Measurements from ENCODE around the gene PTRH1. TPM values are rescaled to one million over a fixed set of nuclear protein-coding genes. Genes with fewer than 3 reads are reported as not detected.

Gene PTRH1
- total RNA-seq, 1 experiment from 2014 or later = 8.7 TPM

DNA sequence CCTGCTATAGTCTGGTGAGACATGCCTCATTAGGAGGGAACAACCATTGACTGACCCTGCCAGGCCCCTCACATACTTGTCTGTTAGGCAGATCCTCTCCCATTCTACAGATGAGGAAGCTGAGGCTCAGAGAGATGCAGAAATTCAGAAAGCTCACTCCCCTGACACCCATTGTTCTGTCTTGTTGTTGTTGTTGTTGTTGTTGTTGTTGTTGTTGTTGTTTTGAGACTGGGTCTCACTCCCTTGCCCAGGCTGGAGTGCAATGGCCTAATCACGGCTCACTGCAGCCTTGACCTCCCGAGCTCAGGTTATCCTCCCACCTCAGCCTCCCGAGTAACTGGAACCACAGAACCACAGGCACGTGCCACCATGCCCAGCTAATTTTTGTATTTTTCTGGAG, 21.8 kb downstream of the PTRH1 start:
- BruUV-seq (replicated peaks) = no TSS peak
- Mint-ChIP-seq H3K9me3 (ENCODE audit: unreplicated experiment) (no peaks in the 10 kb centered on the region), H3K4me1 (ENCODE audit: low read depth, unreplicated experiment) (no peaks in the 10 kb centered on the region), H3K36me3 (ENCODE audit: insufficient read depth, unreplicated experiment) (no peaks in the 10 kb centered on the region), H3K4me3 (ENCODE audit: unreplicated experiment) (no peak overlapping the region), H3K27me3 (ENCODE audit: insufficient read depth, unreplicated experiment) (no peaks in the 10 kb centered on the region), H3K27ac (ENCODE audit: unreplicated experiment) (no peak overlapping the region)
- Histone ChIP-seq H3K4me3 (ENCODE audit: low read depth, low read length) (no peak overlapping the region), H3K4me1 (no peaks in the 10 kb centered on the region), H3K27me3 (replicated peaks; ENCODE audit: control insufficient read depth, insufficient read depth, low read length) (no peaks in the 10 kb centered on the region), H3K36me3 (ENCODE audit: control insufficient read depth, insufficient read depth, low read length) (no peaks in the 10 kb centered on the region), H3K9me3 (no peaks in the 10 kb centered on the region)
- TF ChIP-seq, protein P1, sequence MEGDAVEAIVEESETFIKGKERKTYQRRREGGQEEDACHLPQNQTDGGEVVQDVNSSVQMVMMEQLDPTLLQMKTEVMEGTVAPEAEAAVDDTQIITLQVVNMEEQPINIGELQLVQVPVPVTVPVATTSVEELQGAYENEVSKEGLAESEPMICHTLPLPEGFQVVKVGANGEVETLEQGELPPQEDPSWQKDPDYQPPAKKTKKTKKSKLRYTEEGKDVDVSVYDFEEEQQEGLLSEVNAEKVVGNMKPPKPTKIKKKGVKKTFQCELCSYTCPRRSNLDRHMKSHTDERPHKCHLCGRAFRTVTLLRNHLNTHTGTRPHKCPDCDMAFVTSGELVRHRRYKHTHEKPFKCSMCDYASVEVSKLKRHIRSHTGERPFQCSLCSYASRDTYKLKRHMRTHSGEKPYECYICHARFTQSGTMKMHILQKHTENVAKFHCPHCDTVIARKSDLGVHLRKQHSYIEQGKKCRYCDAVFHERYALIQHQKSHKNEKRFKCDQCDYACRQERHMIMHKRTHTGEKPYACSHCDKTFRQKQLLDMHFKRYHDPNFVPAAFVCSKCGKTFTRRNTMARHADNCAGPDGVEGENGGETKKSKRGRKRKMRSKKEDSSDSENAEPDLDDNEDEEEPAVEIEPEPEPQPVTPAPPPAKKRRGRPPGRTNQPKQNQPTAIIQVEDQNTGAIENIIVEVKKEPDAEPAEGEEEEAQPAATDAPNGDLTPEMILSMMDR (IDR thresholded peaks at IDR 0.05; ENCODE audit: insufficient read depth in 1 of 2, low read depth in 1 of 2, low read length in 1 of 2, severe bottlenecking in 1 of 2, unreplicated experiment in 1 of 2) = no peak
- no peak for DNase-seq
- POLR2A ChIA-PET = no interaction called here
- intact Hi-C loops (cut with micrococcal nuclease; ENCODE audit: unreplicated experiment) = no loop called here
- CTCF ChIA-PET = no interaction called here

DNA sequence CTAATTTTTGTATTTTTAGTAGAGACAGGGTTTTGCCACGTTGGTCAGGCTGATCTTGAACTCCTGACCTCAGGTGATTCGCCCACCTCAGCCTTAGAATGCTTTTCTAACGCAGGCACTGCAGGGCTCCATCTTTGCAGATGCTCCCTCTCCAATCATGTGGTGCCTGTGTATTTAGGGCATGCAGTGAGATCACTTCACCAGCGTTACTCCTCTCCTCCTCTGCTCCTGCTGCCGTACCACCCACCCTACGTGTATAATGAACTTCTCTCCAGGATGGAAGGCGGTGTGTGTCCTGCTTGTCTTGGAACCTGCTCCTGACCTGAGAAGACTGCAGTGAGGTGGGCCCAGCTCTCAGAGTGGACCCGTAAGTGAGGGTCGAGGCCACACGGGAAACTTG, 22.3 kb downstream of the PTRH1 start:
- POLR2A ChIA-PET = no interaction called here

DNA sequence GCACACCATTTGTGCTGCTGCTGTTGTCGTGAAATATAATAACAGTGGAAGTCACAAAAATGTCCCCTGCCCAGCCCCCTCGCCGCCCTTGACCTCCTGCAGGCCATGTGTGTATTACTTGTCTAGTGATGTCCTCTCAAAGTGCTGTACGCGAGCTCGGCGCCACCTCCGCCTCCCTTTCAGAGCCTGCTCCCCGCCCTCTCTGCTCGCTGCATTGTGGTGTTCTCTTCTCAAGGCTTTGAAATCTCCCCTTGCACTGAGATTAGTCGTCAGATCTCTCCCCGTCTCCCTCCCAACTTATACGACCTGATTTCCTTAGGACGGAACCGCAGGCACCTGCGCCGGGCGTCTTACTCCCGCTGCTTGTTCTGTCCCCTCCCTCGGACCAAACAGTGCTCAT, 23.4 kb downstream of the PTRH1 start:
- Histone ChIP-seq H3K4me1 (no peaks in the 10 kb centered on the region; the same call in 1 of the 2 replicates), H3K36me3 (ENCODE audit: control insufficient read depth, insufficient read depth, low read length) (no peaks in the 10 kb centered on the region), H3K9me3 (no peaks in the 10 kb centered on the region), H3K4me3 (ENCODE audit: low read depth, low read length) (no peak overlapping the region), H3K27me3 (replicated peaks; ENCODE audit: control insufficient read depth, insufficient read depth, low read length) (no peaks in the 10 kb centered on the region)
- TF ChIP-seq, protein P1 (IDR thresholded peaks at IDR 0.05; ENCODE audit: insufficient read depth in 1 of 2, low read depth in 1 of 2, low read length in 1 of 2, severe bottlenecking in 1 of 2, unreplicated experiment in 1 of 2) = no peak
- Mint-ChIP-seq H3K4me3 (ENCODE audit: unreplicated experiment) (no peak overlapping the region), H3K36me3 (ENCODE audit: insufficient read depth, unreplicated experiment) (no peaks in the 10 kb centered on the region), H3K4me1 (ENCODE audit: low read depth, unreplicated experiment) (no peaks in the 10 kb centered on the region), H3K9me3 (ENCODE audit: unreplicated experiment) (no peaks in the 10 kb centered on the region), H3K27me3 (ENCODE audit: insufficient read depth, unreplicated experiment) (no peaks in the 10 kb centered on the region), H3K27ac (ENCODE audit: unreplicated experiment) (no peak overlapping the region)
- ChIA-PET CTCF (interaction anchor here (2.0 kb wide), 1 partner anchor 43 kb away, joined by 7 read pairs; the partner anchor contains the start of gene TOR2A), POLR2A (no interaction called here)
- BruUV-seq (replicated peaks) = no TSS peak
- intact Hi-C loops (cut with micrococcal nuclease; ENCODE audit: unreplicated experiment) = no loop called here
- no peak for DNase-seq

More for the DNA sequence above, 22.3 kb downstream of the PTRH1 start:
- H3K27ac Mint-ChIP-seq (ENCODE audit: unreplicated experiment) = no peak overlapping the region
- no peak overlapping the region for H3K4me3 Mint-ChIP-seq (ENCODE audit: unreplicated experiment)
- Histone ChIP-seq H3K4me1 (no peaks in the 10 kb centered on the region), H3K36me3 (ENCODE audit: control insufficient read depth, insufficient read depth, low read length) (no peaks in the 10 kb centered on the region), H3K9me3 (no peaks in the 10 kb centered on the region), H3K4me3 (ENCODE audit: low read depth, low read length) (no peak overlapping the region), H3K27me3 (replicated peaks; ENCODE audit: control insufficient read depth, insufficient read depth, low read length) (no peaks in the 10 kb centered on the region)
- no TSS peak for BruUV-seq (replicated peaks)
- H3K27me3 Mint-ChIP-seq (ENCODE audit: insufficient read depth, unreplicated experiment) = no peaks in the 10 kb centered on the region
- H3K36me3 Mint-ChIP-seq (ENCODE audit: insufficient read depth, unreplicated experiment) = no peaks in the 10 kb centered on the region
- H3K4me1 Mint-ChIP-seq (ENCODE audit: low read depth, unreplicated experiment) = no peaks in the 10 kb centered on the region
- CTCF ChIA-PET = no interaction called here
- DNase-seq = no peak
- no peaks in the 10 kb centered on the region for H3K9me3 Mint-ChIP-seq (ENCODE audit: unreplicated experiment)
- TF ChIP-seq, protein P1 (IDR thresholded peaks at IDR 0.05; ENCODE audit: insufficient read depth in 1 of 2, low read depth in 1 of 2, low read length in 1 of 2, severe bottlenecking in 1 of 2, unreplicated experiment in 1 of 2) = no peak
- intact Hi-C loops (cut with micrococcal nuclease; ENCODE audit: unreplicated experiment) = no loop called here

All from Caco-2 (cell line).